HCT116 (cell line): Measurements from ENCODE around the gene RELA. TPM values are rescaled to one million over a fixed set of nuclear protein-coding genes. Genes with fewer than 3 reads are reported as not detected.

Experiments
- ATAC-seq: fragments of 200-7000 bp; cut with Tn5 transposase; 2 replicates; pipeline ENCODE4 v1.9.1; 2020; ENCODE audit warnings: mild to moderate bottlenecking, moderate library complexity
- BruUV-seq: library from RNA; stranded (reverse); fragments of 400-500 nt; replicated peaks from 2 replicates; lab custom pipeline; 2021; lab: Mats Ljungman, UMichigan
- CTCF ChIA-PET: fragments of 300-600 bp; sonication (Branson Sonifier 250); formaldehyde crosslinking; loops from one replicate; lab custom pipeline; 2021; ENCODE audit warnings: antibody characterized with exemption; lab: Charles Lee
- POLR2A ChIA-PET: fragments of 300-600, 350-600 bp; sonication (Branson Sonifier 250); formaldehyde crosslinking; loops from one replicate; lab custom pipeline; 2021; ENCODE audit warnings: antibody characterized with exemption; lab: Charles Lee
- RAD21 ChIA-PET, 2 experiments: fragments of 300-600 bp; sonication (Branson Sonifier 250); formaldehyde crosslinking; loops; one replicate each; lab custom pipeline; 2023; ENCODE audit warnings: low total read pairs in 2 of 2; ENCODE audit not compliant: uncharacterized antibody in 2 of 2, unreplicated experiment in 2 of 2, low non-redundant PET in 1 of 2; lab: Charles Lee
- DNase-seq: peaks from one replicate; pipeline ENCODE4 v3.0.0-alpha.2; 2010; ENCODE audit warnings: low read depth, low spot score
- H2AFZ ChIP-seq: fragments of 200-600 bp; shearing (Covaris generic), sonication (generic); 2 replicates; pipeline ENCODE4 v1.6.1; 2017; ENCODE audit warnings: low read depth, mixed run types, mixed read lengths, antibody characterized with exemption, low read length; ENCODE audit not compliant: poor library complexity, severe bottlenecking
- H3K27ac ChIP-seq: 2 replicates; pipeline ENCODE4 v1.5.1; 2012; ENCODE audit warnings: low read depth, low read length
- H3K27me3 ChIP-seq: fragments of 200-600 bp; sonication (generic); 2 replicates; pipeline ENCODE4 v1.6.1; 2016; ENCODE audit warnings: mixed run types, low read length, mixed read lengths; ENCODE audit not compliant: insufficient read depth
- H3K36me3 ChIP-seq, 2 experiments: fragments of 200-500 bp in 1 of 2; fragments of 200-600 bp in 1 of 2; sonication (Bioruptor generic) in 1 of 2; sonication (generic) in 1 of 2; 2 replicates each; pipeline versions ENCODE4 v1.5.1 to v1.6.1; 2014 to 2016; ENCODE audit warnings: low read length in 2 of 2, inconsistent platforms in 1 of 2, mixed read lengths in 1 of 2, mixed run types in 1 of 2; ENCODE audit not compliant: insufficient read depth in 2 of 2, control insufficient read depth in 1 of 2
- H3K4me1 ChIP-seq, 2 experiments: fragments of 200-600 bp in 1 of 2; sonication (generic) in 1 of 2; 2 replicates each; pipeline versions ENCODE4 v1.5.1 to v1.6.1; 2012 to 2017; ENCODE audit warnings: low read length in 2 of 2, inconsistent platforms in 1 of 2, mild to moderate bottlenecking in 1 of 2, mixed read lengths in 1 of 2, mixed run types in 1 of 2, moderate library complexity in 1 of 2; ENCODE audit not compliant: insufficient read depth in 2 of 2, control insufficient read depth in 1 of 2
- H3K4me2 ChIP-seq: fragments of 200-600 bp; sonication (generic); 2 replicates; pipeline ENCODE4 v1.6.1; 2017; ENCODE audit warnings: mixed run types, low read length, mixed read lengths
- H3K4me3 ChIP-seq, 2 experiments: fragments of 200-600 bp in 1 of 2; sonication (generic) in 1 of 2; replicated peaks in 1 of 2; 2 replicates each; pipeline ENCODE4 v1.5.1; 2011 to 2016; ENCODE audit warnings: low read length in 2 of 2, control low read depth in 1 of 2, low read depth in 1 of 2, mild to moderate bottlenecking in 1 of 2, mixed read lengths in 1 of 2, mixed run types in 1 of 2
- H3K79me2 ChIP-seq: fragments of 200-600 bp; sonication (generic); 2 replicates; pipeline ENCODE4 v1.6.1; 2017; ENCODE audit warnings: mild to moderate bottlenecking, mixed run types, low read length, moderate library complexity, mixed read lengths; ENCODE audit not compliant: insufficient read depth
- H3K9ac ChIP-seq: fragments of 200-600 bp; sonication (generic); 2 replicates; pipeline ENCODE4 v1.6.1; 2016; ENCODE audit warnings: low read length, mixed read lengths
- H3K9me2 ChIP-seq: fragments of 200-600 bp; sonication (generic), shearing (Covaris generic); 2 replicates; pipeline ENCODE4 v1.6.1; 2017; ENCODE audit warnings: mixed run types, mild to moderate bottlenecking, moderate library complexity; ENCODE audit not compliant: insufficient read depth
- H3K9me3 ChIP-seq, 2 experiments: fragments of 200-500 bp in 1 of 2; fragments of 200-600 bp in 1 of 2; sonication (Bioruptor generic) in 1 of 2; sonication (generic) in 1 of 2; 2 replicates each; pipeline ENCODE4 v1.6.1; 2014 to 2017; ENCODE audit warnings: low read length in 2 of 2, mixed read lengths in 2 of 2, inconsistent platforms in 1 of 2, low read depth in 1 of 2, mild to moderate bottlenecking in 1 of 2, mixed run types in 1 of 2, moderate library complexity in 1 of 2; ENCODE audit not compliant: control insufficient read depth in 1 of 2, insufficient read depth in 1 of 2
- H4K20me1 ChIP-seq: fragments of 200-600 bp; sonication (generic), shearing (Covaris generic); 2 replicates; pipeline ENCODE4 v1.6.1; 2017; ENCODE audit warnings: mixed run types, mild to moderate bottlenecking, moderate library complexity; ENCODE audit not compliant: insufficient read depth
- ATF3 ChIP-seq: IDR thresholded peaks from 2 replicates; pipeline ENCODE4 v1.6.1; 2012
- CBX3 ChIP-seq: IDR thresholded peaks from 2 replicates; pipeline ENCODE4 v1.6.1; 2012; ENCODE audit warnings: low read depth
- CEBPB ChIP-seq: IDR thresholded peaks from 2 replicates; pipeline ENCODE4 v1.6.1; 2012; ENCODE audit warnings: low read depth
- ELF1 ChIP-seq: IDR thresholded peaks from 2 replicates; pipeline ENCODE4 v1.6.1; 2012; ENCODE audit warnings: low read depth, borderline replicate concordance
- EZH2phosphoT487 ChIP-seq: fragments of 200-600 bp; IDR thresholded peaks from 2 replicates; pipeline ENCODE4 v1.6.1; 2018; ENCODE audit warnings: antibody characterized with exemption, borderline replicate concordance
- FOSL1 ChIP-seq: IDR thresholded peaks from 2 replicates; pipeline ENCODE4 v1.6.1; 2012; ENCODE audit warnings: low read depth
- JUND ChIP-seq: IDR thresholded peaks from 2 replicates; pipeline ENCODE4 v1.6.1; 2012
- MAX ChIP-seq: IDR thresholded peaks from 2 replicates; pipeline ENCODE4 v1.6.1; 2012
- POLR2A ChIP-seq: IDR thresholded peaks from 2 replicates; pipeline ENCODE4 v1.7.0; 2011; ENCODE audit warnings: borderline replicate concordance; ENCODE audit not compliant: insufficient read depth, insufficient read length; ENCODE audit errors: extremely low read depth
- POLR2AphosphoS5 ChIP-seq: IDR thresholded peaks from 2 replicates; pipeline ENCODE4 v1.6.1; 2011; ENCODE audit warnings: mild to moderate bottlenecking, low read depth, low read length, moderate library complexity
- RAD21 ChIP-seq: IDR thresholded peaks from 2 replicates; pipeline ENCODE4 v1.6.1; 2012; ENCODE audit warnings: low read depth, mild to moderate bottlenecking
- SRF ChIP-seq: IDR thresholded peaks from 2 replicates; pipeline ENCODE4 v1.6.1; 2012; ENCODE audit warnings: low read depth
- TCF7L2 ChIP-seq: IDR thresholded peaks from 2 replicates; pipeline ENCODE4 v1.7.0; 2011; ENCODE audit warnings: borderline replicate concordance, inconsistent platforms; ENCODE audit not compliant: insufficient read depth, insufficient read length; ENCODE audit errors: extremely low read depth
- ZFX ChIP-seq: fragments of 450-650 bp; IDR thresholded peaks from 2 replicates; pipeline ENCODE4 v1.6.1; 2017
- ZNF274 ChIP-seq: fragments of 200-500 bp; sonication (Bioruptor generic); IDR thresholded peaks from 2 replicates; pipeline ENCODE4 v1.6.1; 2014; ENCODE audit warnings: mild to moderate bottlenecking, low read depth, low read length, inconsistent platforms
- intact Hi-C: fragments of 100-400 bp; cut with micrococcal nuclease; formaldehyde crosslinking; loops from 2 replicates; pipeline ENCODE4 v1.10.0; 2022
- total RNA-seq: library from RNA; stranded (reverse); gene quantifications from one replicate; pipeline ENCODE4 v1.2.1, GENCODE V29; 2021; ENCODE audit not compliant: unreplicated experiment
- TF ChIP-seq, protein P1 (sequence below): IDR thresholded peaks from 2 replicates; pipeline ENCODE4 v1.6.1; 2012; ENCODE audit warnings: low read depth
- TF ChIP-seq, protein P2 (sequence below), 3 experiments: fragments of 200-600 bp in 1 of 3; sonication (generic) in 1 of 3; IDR thresholded peaks in 2 of 3; conservative IDR thresholded peaks in 1 of 3; 2 replicates each; pipeline ENCODE4 v1.5.1; 2012 to 2017; ENCODE audit warnings: low read depth in 2 of 3, low read length in 2 of 3, antibody characterized with exemption in 1 of 3, borderline replicate concordance in 1 of 3, control low read depth in 1 of 3, mild to moderate bottlenecking in 1 of 3, mixed read lengths in 1 of 3, mixed run types in 1 of 3, moderate library complexity in 1 of 3; ENCODE audit not compliant: insufficient read depth in 1 of 3

Gene RELA
- total RNA-seq, 1 experiment from 2014 or later: 78.5 TPM

- no peak for DNase-seq
- Histone ChIP-seq H3K4me2 (peak overlapping the region; percentile 90), H3K4me1 (peaks cover 10 to 37% of the 10 kb centered on the region in 2 experiments), H3K9me3 (no peaks in the 10 kb centered on the region), H3K9ac (peak overlapping the region; percentile 85)
- intact Hi-C loops: loop anchor here (1.0 to 2.0 kb wide), 2 partner anchors 39 to 243 kb away; partner anchors contain the start of gene EHBP1L1
- no peak for TF ChIP-seq FOSL1
- TF ChIP-seq POLR2A: peak; percentile 8
- peak; percentile 69; the same call in 1 of the 2 replicates for TF ChIP-seq ZFX
- TF ChIP-seq ELF1: no peak
- TF ChIP-seq MAX: no peak
- TF ChIP-seq SRF: no peak
- no peak for TF ChIP-seq RAD21
- TF ChIP-seq TCF7L2: no peak
- no peak for TF ChIP-seq ZNF274
- no peak for TF ChIP-seq CBX3
- TF ChIP-seq EZH2phosphoT487: no peak
- TF ChIP-seq, protein P1, sequence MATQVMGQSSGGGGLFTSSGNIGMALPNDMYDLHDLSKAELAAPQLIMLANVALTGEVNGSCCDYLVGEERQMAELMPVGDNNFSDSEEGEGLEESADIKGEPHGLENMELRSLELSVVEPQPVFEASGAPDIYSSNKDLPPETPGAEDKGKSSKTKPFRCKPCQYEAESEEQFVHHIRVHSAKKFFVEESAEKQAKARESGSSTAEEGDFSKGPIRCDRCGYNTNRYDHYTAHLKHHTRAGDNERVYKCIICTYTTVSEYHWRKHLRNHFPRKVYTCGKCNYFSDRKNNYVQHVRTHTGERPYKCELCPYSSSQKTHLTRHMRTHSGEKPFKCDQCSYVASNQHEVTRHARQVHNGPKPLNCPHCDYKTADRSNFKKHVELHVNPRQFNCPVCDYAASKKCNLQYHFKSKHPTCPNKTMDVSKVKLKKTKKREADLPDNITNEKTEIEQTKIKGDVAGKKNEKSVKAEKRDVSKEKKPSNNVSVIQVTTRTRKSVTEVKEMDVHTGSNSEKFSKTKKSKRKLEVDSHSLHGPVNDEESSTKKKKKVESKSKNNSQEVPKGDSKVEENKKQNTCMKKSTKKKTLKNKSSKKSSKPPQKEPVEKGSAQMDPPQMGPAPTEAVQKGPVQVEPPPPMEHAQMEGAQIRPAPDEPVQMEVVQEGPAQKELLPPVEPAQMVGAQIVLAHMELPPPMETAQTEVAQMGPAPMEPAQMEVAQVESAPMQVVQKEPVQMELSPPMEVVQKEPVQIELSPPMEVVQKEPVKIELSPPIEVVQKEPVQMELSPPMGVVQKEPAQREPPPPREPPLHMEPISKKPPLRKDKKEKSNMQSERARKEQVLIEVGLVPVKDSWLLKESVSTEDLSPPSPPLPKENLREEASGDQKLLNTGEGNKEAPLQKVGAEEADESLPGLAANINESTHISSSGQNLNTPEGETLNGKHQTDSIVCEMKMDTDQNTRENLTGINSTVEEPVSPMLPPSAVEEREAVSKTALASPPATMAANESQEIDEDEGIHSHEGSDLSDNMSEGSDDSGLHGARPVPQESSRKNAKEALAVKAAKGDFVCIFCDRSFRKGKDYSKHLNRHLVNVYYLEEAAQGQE: no peak
- TF ChIP-seq CEBPB: no peak
- TF ChIP-seq, protein P2, sequence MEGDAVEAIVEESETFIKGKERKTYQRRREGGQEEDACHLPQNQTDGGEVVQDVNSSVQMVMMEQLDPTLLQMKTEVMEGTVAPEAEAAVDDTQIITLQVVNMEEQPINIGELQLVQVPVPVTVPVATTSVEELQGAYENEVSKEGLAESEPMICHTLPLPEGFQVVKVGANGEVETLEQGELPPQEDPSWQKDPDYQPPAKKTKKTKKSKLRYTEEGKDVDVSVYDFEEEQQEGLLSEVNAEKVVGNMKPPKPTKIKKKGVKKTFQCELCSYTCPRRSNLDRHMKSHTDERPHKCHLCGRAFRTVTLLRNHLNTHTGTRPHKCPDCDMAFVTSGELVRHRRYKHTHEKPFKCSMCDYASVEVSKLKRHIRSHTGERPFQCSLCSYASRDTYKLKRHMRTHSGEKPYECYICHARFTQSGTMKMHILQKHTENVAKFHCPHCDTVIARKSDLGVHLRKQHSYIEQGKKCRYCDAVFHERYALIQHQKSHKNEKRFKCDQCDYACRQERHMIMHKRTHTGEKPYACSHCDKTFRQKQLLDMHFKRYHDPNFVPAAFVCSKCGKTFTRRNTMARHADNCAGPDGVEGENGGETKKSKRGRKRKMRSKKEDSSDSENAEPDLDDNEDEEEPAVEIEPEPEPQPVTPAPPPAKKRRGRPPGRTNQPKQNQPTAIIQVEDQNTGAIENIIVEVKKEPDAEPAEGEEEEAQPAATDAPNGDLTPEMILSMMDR (IDR thresholded peaks at IDR 0.05 in 2 of 3, conservative IDR thresholded peaks at IDR 0.05 in 1 of 3; ENCODE audit: borderline replicate concordance in 1 of 3, insufficient read depth in 1 of 3, low read depth in 2 of 3, low read length in 2 of 3): no peak
- TF ChIP-seq ATF3: no peak
- TF ChIP-seq JUND: no peak
- TF ChIP-seq POLR2AphosphoS5: no peak
- TF ChIP-seq, all 23 proteins: peak for 2
- peaks cover 68% of the 10 kb centered on the region for H3K79me2 ChIP-seq
- no peak overlapping the region for H2AFZ ChIP-seq
- POLR2A ChIA-PET: interaction anchor here (0.7 to 1.8 kb wide), 14 partner anchors 9 to 275 kb away, joined by 3 to 11 read pairs (median 5); partner anchors contain the start of genes CCDC85B, CFL1, NEAT1 and RELA
- H3K27me3 ChIP-seq: no peaks in the 10 kb centered on the region
- H3K27ac ChIP-seq: peak overlapping the region; percentile 86
- RAD21 ChIA-PET: interaction anchor here in 1 of 2 experiments (1.2 kb wide), 1 partner anchor 96 kb away, joined by 3 read pairs; the partner anchor contains the start of gene KAT5
- no peaks in the 10 kb centered on the region for H4K20me1 ChIP-seq
- ATAC-seq: peak; percentile 24
- peaks cover 19 to 27% of the 10 kb centered on the region in 2 experiments; a peak in 3 of 4 replicates for H3K36me3 ChIP-seq
- CTCF ChIA-PET: interaction anchor here (1.0 to 1.5 kb wide), 8 partner anchors 10 to 269 kb away, joined by 3 to 15 read pairs (median 6); partner anchors contain the start of genes FAM89B, MUS81 and SIPA1
- no TSS peak for BruUV-seq
- no peaks in the 10 kb centered on the region for H3K9me2 ChIP-seq
- peak overlapping the region; percentile 73 to 86 for H3K4me3 ChIP-seq
Measured at GRCh38 chr11:65615950-65616574, 46.7 kb downstream of the RELA start.
